NCI-H345 treated with DMSO at 0.1 percent for 48 hours (cell line): ENCODE results near the gene MAP1LC3B.
A peak's percentile ranks its signal among the peaks of the same experiment; 100 is the strongest.

Experiments used
- DNase-seq: peaks from one replicate; lab custom pipeline; 2025; ENCODE audit not compliant: unreplicated experiment; lab: John Stamatoyannopoulos, UW

The MAP1LC3B gene

GRCh38 chr16:87391950-87392820 lies at the start of gene MAP1LC3B:
Gene MAP1LC3B, plus strand, starts transcription at chr16:87392336. Its CDS starts 92 bp downstream, at chr16:87392428.
- peak; percentile 71 for DNase-seq

GRCh38 chr16:87342504-87342903 lies 49.6 kb upstream of the MAP1LC3B start:
- DNase-seq, result no peak

DNA sequence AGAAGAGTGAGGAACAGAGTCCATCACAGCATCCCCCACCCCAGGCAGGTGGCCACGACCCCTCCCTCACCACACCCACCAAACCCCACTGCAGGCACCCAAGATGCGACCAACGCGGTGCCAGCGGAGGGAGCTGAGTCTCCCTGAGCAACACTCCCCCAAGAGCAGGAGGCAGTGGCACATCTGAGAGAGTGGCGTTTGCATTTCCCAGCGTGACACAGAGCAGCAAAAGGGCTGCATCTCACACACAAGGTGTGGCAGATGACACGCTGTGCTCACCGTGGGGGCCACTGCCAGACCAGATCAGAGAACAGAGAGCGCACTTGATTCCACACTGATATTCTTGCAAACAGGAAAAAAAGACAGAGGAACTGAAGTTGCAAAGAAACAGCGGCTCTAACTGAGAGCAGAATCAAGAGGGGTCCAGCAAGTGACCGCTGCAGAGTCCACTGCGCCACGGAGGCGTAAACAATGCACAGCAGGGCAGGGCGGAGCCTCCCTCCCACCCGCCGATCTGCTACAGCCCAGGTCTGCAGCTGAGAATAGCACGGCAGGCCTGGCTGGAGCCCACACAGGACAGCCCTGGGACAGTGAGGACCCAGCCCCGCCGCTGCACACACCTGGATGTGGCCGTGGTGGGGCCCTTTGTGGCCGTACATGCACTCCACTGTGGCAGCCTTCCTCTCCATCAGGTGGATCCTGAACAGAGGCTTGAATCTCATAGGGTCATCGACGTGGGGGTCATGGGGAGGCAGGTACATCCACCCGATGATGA lies 49.0 kb upstream of the MAP1LC3B start:
- no peak for DNase-seq

DNA sequence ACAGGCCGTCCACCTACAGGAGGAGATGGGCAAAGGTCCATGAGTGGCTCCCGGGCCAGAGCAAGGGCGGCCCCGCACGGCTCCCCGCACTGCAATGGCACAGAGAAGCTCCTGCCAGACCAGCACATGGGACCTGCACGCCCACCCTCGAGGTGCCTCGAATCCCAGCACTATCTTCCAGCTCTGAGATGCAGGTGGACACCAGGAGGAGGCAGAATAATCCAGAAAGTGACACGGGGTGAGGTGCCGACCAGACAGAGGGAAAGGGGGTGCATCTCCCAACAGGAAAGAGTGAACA lies 48.4 kb upstream of the MAP1LC3B start:
- no peak for DNase-seq

DNA sequence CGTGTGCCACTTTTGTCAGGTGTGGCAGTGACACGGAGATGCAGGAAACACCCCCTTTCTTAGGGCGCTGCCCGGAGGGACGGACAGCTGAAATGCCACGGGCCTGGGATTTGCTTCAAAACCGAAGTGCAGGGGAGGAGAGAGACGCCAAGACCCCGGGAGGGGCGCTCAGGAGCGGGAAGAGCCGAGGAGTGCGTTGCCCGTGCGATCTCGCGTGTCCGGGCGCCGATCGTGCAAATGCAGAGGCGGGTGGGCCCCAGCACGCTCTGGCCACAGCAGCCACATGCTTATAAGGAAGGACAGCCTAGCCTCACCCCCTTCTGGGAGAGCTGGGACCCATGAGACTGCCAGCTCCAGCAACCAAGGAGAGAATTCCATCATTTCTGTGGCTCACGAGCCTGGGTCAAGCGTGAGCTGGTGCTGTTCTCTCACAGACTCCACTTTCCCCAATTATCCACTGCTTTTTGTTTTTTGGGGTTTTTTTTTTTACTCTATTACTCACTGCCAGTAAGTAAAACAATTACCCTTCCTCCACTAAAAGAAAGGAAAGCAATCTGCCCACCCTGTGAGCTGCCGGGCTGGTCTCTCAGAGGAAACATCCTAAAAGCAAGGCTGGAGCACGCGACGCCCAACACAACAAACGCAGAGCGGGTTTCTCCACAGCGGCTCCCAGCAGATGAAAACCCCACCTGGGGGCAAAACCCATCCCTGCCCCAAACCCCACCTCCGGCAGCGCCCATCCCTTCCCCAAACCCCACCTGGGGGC lies 47.8 kb upstream of the MAP1LC3B start:
- no peak for DNase-seq

GRCh38 chr16:87344931-87345631 lies 47.1 kb upstream of the MAP1LC3B start:
- no peak for DNase-seq

DNA sequence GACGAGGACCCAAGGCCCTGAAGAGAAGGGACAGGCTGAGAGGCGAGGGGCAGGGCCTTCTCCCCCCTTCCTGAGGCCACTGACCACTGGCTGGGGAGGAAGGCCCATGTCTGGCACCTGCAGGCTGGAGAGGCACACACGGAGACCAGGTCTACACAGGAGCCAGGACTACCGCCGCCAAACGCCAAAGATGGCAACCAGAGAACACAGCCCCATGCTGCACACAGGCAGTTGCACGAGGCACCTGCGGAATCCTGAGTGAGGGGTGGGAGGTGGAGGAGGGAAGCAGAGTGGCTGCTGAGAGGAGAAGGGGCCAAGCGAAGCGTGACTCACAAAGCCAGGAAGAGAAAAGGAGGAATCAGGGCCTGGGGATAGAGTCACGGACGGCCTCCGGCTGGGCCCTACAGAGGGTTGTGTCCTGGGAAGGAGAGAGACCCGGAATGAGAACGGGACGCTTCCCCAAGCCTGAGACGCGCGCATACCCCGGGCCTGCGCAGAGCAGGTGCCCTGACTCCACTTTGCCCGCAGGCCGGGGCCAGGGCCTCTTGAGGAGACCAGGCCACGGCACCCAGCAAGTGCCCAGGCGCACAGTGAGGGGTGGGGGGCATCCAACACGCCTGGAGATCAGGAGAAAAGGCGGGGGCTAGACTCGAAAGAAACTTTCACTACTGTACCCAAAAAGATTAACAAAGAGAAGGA lies 46.3 kb upstream of the MAP1LC3B start:
- no peak for DNase-seq

GRCh38 chr16:87346517-87347060 lies 45.5 kb upstream of the MAP1LC3B start:
- no peak for DNase-seq

DNA sequence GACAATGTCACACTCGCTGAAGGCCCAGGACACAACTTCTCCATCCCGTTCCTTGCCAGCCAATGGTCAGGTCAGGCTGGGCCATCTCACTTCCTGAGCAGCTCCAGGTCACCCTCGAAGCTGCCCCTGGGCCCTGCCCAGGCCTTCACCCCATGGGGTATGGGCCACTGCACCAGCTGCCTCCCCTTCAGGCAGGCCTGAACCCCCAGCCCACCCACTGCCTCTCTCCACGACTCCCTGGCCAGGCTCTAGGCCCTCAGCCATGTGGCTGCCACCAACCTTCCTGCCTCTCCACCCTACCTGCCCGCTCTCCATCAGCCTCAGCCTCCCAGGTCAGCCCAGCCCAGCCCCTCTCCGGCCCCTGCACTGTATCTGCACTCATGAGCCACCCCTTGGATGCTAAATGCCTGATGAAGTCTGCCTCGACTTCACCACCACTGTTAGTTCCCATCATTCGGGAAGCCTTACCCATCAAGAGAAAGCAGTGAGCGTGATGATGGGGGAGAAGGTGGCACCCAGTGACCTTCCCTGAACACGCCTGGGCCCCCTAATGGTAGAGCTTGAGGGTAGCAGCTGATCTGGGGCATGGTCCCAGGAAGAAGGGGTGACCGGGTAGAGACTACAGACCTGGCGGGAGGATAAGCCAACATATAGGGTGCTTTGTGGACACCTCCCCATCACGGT lies 44.1 kb upstream of the MAP1LC3B start:
- DNase-seq, result no peak

DNA sequence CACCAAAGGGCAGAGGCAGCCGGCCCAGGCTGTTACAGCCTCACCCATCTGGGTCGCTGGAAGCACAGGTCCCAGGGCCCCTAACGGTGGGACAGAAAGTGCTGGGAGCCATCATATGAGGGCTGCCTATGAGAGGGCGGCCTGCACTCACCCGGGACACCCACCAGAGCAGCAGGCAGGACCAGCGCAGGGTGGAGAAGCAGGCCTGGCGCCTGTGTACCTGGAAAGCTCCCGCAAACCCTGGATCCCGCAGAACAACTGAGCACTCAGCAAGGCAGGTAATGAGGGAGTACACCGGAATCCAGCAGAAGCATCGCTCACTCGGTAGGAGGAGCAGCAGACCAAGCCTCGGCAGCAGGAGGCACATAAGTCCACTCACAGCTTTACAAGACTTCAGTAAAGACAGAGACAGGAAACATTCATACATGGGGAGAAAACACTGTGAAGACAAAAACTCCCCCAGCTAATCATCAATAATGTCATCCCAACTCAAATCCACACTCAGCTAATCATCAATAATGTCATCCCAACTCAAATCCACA lies 43.4 kb upstream of the MAP1LC3B start:
- DNase-seq, result no peak

- no peak for DNase-seq
Measured at GRCh38 chr16:87350031-87350430, 42.1 kb upstream of the MAP1LC3B start.

GRCh38 chr16:87350681-87351319 lies 41.3 kb upstream of the MAP1LC3B start:
- no peak for DNase-seq

DNA sequence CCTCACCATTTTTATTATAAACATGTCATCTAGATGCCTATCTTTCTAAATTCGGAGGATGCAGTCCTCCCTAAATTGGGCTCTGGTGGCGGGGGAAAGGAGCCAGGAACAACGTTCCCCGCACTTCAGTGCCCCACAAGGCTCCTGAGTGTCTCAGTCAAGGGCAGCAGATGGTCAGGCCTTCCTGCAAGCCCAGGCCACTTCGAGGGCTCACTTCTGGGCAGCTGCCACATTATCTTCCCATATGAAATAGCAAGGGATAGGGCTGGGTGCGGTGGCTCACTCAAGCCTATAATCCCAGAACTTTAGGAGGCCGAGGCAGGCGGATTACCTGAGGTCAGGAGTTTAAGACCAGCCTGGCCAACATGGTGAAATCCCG lies 40.8 kb upstream of the MAP1LC3B start:
- DNase-seq, result no peak

DNA sequence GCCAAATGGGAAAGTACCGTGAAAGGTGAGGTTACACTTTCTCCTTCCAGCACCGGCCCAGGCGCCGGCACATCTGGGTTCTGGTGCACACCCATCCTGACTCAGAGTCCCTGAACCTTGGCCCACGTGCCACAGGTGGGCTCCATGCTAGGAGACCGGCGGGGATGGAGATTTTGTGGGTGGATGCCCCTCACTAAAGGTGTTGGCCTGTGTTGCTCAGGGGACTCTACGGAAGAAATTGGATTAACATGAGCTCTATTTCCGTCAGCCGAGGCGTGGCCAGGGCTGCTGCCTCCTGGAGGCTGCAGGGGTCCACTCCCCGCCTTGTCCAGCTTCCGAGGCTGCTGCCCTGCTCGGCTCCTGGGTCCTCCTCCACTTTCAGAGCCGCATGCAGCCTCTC lies 39.3 kb upstream of the MAP1LC3B start:
- DNase-seq, result no peak

GRCh38 chr16:87353613-87354012 lies 38.5 kb upstream of the MAP1LC3B start:
- no peak for DNase-seq

GRCh38 chr16:87356491-87356853 lies 35.7 kb upstream of the MAP1LC3B start:
- no peak for DNase-seq

DNA sequence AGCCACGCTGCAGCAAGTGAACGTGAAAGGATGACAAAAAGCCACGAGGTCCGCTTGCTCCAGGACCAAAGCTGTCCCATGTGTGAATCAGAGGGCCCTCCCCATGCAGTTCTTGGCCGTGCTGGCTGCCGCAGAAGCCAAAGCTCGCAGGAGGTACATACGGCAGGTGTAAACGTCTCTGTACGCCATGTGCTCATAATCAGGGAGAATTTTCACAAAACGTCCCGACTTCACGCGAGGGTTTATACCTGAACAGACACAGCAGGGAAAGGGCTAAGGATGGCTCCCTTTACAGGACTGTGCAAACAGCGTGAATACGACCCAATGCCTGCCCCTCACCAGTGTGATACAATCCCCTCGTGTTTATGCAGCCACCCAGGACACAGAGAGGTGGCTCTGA lies 33.9 kb upstream of the MAP1LC3B start:
- DNase-seq, result no peak

DNA sequence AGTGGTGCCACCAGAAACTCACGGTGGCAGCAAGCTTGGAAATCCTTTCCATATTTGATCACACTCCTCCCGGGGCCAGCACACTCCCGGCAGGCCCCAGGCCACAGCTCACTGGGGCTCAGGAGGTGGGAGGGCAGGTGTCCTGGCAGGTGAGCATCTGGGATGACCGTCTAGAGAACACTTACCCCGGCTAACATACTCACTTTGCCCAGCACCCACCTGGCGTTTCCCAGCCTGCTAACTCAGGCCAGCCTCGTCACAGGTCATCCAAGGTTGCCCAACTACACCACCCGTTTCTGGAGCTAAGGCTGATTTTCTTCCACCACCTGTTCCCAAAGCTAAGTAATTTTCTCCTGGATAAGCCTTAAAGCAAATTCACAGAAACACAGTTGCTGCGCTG lies 33.4 kb upstream of the MAP1LC3B start:
- DNase-seq, result no peak

- no peak for DNase-seq
Measured at GRCh38 chr16:87359121-87359520, 33.0 kb upstream of the MAP1LC3B start.
